Measurements from ENCODE around the gene ARHGAP11A.
"Not testable (repeated sequence)": the region's sequence is repeated elsewhere in the genome, so short reads cannot be mapped to it uniquely, and the experiment has no call there.

ARHGAP11A gene

DNA sequence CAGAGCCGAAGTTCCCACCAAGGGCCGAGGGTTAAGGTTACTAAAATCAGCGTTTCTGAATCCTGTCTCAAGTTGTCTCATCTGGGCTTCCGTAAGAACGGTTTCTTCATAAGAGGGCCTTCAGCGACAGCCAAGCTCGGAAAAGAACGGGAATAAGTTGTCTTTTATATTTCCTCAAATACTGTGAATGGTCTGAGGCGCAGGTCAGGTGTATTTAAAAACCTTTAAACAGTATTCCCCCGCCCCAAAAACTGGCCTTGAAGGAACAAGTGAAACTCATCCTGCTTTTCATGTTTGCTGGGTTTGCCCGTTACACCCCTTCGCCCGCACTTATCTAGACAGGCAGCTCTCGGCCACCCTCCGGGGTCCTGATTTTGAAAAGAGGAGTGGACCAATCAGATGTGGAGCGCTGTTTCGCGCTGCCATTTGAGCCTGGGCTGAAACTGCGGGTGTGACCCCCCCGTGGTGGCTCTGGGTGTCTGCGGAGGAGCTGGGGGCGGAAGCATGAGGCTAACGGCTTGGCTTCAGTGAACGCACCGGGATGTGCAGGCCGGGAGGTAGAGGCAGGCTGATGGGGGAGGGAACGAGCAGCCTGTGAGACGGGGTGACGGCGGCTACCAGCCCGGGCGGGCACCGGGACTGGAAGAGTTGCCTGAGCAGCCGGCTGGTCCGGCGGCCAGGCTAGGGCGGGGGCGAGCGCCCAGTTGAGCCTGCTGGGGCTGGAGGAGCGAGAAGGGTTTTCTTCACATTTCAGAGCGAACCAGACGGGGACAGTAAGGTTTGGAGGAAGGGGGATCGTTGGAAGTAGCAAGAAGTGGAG is at the start of gene ARHGAP11A:
Gene ARHGAP11A (plus strand): TSS at position 454 of the 820 bp plus-strand sequence. CDS start 708 bp downstream, outside the sequence.
- DNase-seq, result peak; percentile 90

DNA sequence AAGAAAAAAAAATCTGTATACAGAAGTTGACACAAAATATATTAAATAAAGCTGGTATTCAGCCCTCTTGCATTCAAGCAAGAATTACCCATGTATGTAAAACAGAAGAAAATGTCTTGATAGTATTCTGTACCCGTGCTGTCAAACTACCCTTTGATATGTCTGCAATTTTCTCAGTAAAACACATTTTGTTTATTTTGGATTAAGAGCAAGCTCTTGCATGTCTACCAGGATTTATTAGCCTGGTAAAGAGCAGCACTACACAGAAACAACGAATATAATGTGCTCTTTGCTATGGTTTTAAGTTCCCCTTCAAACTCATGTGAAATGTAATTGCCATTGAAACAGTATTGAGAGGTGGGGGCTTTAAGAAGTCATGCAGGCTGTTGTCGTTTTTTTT is 46.3 kb upstream of the ARHGAP11A start:
- not testable (repeated sequence) for DNase-seq

DNA sequence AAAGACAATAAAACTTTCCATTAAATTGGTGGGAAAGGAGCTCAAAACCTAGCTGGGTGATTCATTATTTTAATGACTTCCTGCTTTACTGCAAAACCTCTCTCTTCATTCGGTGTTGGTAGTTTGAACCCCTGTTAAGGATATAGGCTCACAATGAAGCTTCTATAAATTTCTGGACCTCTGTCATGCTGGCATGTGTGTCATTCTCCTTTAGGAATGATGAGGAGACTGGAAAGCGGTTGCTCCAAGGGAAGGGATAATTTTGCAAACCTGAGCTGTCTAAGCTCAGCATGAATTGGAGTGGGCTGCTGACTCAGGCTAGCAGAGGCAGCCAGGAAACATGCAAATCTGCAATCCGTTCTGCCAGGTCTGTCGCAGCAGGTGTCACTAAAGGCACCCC is 36.8 kb upstream of the ARHGAP11A start:
- DNase-seq, result not testable (repeated sequence)

DNA sequence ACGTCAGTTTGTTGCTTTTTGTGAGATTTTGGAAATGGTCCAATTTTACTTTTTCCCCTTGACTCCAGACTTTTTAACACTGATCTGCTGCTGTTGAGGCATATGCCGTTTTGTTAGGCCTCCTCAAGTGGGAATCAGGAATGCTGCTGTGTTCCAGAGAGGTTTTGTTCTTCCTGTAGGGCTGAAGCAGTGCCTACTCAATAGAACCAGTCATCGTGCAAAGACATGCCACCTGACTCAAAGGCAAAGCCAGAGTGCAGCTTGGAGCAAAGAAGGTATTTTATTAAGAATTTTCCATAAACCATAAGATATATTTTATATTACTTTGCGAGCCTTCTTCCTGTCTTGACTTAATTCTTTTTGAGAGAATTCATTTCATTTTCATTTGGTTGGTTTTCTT is 29.5 kb upstream of the ARHGAP11A start:
- not testable (repeated sequence) for DNase-seq

DNA sequence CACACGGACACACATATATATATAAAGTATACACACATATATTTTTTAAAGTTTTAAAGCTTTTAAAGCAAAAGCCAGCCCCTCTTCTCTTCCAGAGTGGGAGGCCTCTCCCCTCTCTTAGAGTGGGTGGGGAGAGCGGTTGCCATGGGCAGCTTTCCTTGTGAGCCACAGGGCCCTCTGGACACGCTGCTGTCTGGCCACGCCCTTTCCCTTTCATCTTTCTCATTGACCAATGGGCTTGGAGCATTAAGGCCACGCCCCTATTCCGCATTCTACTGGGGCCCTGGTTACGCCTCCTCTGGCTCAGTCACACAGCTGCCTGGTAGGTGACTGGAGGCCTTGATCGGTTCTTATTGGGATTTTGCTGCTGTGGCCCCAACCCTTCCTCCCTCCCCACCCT is 22.2 kb upstream of the ARHGAP11A start, which contains the start of gene GOLGA8N:
Gene GOLGA8N (plus strand): TSS at position 306 of the 400 bp plus-strand sequence.
- DNase-seq, result not testable (repeated sequence)

DNA sequence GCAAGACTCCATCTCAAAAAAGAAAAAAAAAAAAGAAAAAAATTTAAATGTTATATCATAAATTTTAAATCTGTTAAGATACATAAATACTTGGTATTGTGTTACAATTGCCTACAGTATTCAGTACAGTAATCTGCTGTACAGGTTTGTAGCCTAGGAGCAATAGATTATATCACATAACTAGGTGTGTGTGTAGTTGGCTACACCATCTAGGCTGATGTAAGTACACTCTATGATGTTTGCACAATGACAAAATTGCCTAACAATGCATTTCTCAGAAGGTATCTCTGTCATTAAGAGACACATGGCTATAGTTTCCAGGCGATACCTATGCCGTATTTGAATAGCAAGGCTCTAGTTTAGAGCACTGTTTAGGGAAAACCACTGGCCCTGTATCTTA is 5.8 kb upstream of the ARHGAP11A start:
- not testable (repeated sequence) for DNase-seq

- not testable (repeated sequence) for DNase-seq
Observed at GRCh38 chr15:32610719-32611118, 4.6 kb upstream of the ARHGAP11A start.

GRCh38 chr15:32614712-32615050 is 623 bp upstream of the ARHGAP11A start:
- DNase-seq, result not testable (repeated sequence)

DNA sequence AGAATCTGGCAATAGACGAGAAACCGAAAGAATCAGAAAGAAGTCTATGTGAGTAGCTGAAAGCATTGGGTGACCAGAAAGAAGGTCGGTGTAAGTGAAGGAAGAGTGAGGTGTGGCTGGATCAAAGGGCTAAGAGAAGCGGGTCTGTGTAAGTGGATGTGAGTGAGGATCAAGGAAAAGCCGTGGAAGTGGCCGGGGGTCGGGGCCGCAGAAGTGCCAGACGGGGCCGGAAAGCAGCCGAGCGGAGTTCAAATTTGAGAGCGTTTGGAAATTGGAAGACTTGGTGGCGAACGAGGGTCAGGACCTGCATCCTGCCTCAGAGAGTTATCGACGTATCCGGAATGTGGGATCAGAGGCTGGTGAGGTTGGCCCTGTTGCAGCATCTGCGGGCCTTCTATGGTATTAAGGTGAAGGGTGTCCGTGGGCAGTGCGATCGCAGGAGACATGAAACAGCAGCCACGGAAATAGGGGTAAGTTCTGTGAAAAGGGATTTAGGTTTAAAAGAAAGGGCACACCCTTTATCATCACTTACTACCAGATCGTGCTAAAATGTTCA is 645 bp downstream of the ARHGAP11A start:
- DNase-seq, result not testable (repeated sequence)

DNA sequence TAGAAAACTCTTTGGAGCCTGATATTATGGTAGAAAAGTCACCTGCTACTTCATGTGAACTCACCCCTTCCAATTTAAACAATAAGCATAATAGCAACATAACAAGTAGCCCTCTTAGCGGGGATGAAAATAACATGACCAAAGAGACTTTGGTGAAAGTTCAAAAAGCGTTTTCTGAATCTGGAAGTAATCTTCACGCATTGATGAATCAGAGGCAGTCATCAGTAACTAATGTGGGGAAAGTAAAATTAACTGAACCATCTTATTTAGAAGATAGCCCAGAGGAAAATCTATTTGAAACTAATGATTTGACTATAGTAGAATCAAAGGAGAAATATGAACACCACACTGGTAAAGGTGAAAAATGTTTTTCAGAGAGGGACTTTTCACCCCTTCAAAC is 21.1 kb downstream of the ARHGAP11A start:
- DNase-seq, result no peak

- no peak for DNase-seq
Observed at GRCh38 chr15:32636908-32637567, 21.7 kb downstream of the ARHGAP11A start.

DNA sequence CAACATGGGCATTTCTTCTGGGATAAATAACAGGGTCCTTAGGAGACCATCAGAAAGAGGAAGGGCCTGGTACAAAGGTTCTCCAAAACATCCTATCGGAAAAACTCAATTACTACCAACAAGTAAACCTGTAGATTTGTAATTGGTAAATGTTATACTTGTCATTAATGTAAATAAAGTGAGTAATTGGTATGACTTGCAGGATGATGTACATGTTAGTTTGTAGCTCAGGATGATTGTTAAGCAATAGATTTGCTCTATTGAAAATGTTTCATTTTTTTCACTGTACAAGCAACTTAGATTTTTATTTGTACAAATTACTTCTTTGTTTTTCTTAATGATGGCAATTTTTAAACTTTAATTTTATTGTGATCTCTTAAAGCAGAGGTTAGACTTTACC is 22.4 kb downstream of the ARHGAP11A start:
- no peak for DNase-seq

DNA sequence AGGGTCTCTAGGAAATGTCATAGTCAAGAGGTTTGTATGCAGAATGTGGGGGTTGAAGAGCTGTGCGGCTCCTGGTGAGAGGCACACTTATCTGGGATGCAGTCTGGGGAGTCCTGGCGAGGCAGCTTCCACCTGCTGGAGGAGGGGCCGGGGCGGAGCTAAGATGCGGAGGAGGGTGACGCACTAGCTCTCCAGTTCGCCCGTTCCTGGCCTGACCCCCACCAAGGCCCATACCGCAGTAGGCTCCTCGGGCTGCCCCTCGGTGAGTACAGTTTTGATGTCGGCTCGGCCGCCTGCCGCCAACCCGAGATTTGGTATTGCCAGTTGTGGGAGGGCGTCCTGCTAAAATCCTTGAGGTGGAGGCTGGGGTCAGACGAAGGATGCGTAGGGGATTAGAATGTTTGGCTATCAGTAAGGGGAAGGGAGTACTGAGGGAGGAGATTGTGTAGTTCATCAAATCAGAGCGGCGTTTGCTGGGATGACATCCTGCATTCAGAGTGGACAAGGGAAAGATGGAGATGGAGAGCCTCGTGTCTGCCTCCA is 26.3 kb downstream of the ARHGAP11A start, which contains the start of gene SCG5:
Gene SCG5 (plus strand): TSS at position 194 of the 543 bp plus-strand sequence. CDS start 1,883 bp downstream, outside the sequence.
- peak; percentile 15 for DNase-seq

DNA sequence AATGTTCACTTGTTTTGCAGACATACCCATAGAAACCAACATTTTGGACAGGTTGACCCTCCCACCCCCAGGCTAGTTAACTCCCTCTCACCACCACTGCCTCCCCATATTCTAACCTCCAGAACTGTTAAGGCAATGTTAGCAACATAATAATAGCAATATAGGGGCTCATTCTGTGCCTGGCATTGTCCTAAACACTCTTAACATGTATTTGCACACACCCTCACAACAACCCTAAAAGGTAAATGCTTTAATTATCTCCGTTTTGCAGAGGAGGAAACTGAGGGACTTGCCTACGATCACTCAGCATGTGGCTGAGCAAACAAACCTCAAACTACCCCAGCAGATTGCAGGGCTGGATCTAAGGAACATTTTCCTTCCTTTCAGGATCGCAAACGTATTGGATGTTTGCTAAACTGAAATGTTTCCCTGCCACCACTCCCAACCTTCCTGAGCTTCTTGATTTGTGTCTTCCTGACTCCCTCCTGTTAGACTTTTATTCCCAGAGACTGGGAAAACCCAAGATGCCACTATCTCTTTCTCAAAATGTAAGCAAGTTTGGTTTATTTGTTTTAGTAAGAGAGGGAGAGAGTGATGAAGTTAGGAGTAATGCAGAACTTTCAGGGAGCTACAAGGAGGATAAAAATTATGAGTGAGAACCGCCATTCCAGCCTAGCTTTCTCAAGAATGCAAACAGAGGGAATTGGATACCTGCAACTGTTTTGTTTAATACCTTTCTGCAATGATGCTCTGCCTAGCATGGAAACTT is 27.5 kb downstream of the ARHGAP11A start:
- no peak for DNase-seq

GRCh38 chr15:32643907-32644445 is 28.7 kb downstream of the ARHGAP11A start:
- DNase-seq, result no peak

DNA sequence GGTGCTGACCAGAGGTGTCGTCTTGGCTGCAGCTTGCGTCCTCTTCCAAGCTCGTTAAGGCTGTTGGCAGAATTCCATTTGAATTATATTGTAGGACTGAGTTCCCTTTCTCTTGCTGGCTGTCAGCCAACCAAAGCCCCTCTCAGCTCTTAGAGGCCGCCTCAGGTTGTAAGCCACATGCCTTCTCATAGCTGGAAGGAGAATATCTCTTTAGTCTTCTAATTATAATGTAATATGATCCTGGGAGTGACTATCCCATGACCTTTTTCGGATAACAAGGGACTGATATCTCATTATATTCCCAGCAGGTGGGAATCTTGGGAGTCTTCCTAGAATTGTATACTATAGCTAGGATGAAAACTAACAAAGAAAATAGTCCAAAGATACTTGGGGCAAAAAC is 31.0 kb downstream of the ARHGAP11A start:
- no peak for DNase-seq

DNA sequence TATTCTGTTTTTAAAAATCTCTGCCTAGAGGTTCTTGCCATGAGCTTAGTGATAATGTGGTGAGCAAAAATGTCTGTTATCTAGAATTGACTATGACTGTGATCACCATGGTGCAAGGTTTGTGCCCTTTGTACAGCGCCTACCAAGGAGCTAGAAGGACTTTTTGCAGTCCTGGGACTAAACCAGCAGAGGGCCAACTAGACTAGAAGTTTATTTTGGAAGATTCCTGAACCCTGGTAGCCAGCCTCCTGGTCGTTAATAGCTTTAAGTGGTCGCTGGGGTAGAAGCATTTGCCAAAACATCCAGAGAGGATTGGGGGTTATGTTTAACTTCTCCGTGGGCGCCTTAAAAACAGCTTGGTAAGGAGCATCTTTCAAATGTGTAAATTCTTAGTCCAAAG is 34.0 kb downstream of the ARHGAP11A start:
- DNase-seq, result no peak

GRCh38 chr15:32651229-32651837 is 36.0 kb downstream of the ARHGAP11A start:
- peak; percentile 64 for DNase-seq

GRCh38 chr15:32652178-32652577 is 36.9 kb downstream of the ARHGAP11A start:
- DNase-seq, result no peak

- no peak for DNase-seq
Observed at GRCh38 chr15:32656091-32656490, 40.8 kb downstream of the ARHGAP11A start.

- DNase-seq, result no peak
Observed at GRCh38 chr15:32656496-32656895, 41.2 kb downstream of the ARHGAP11A start.
